Suprapubic skin (tissue), 4 donors: Measurements from ENCODE around the gene CRNKL1.

Source experiments
- CTCF ChIP-seq, 2 donors: fragments of 200-600 bp in 1 of 2; fragments of 450-650 bp in 1 of 2; sonication (generic) in 1 of 2; IDR thresholded peaks; one replicate each; pipeline ENCODE4 v1.5.1; 2016 to 2019; ENCODE audit warnings: antibody characterized with exemption in 2 of 2, mild to moderate bottlenecking in 1 of 2, moderate library complexity in 1 of 2
- EP300 ChIP-seq: sonication (generic); formaldehyde crosslinking; IDR thresholded peaks from one replicate; pipeline ENCODE4 v1.6.1; 2017; ENCODE audit warnings: antibody characterized with exemption
- POLR2A ChIP-seq, 2 donors: fragments of 450-650 bp; IDR thresholded peaks; one replicate each; pipeline ENCODE4 v1.6.1; 2017; ENCODE audit warnings: antibody characterized with exemption in 2 of 2, mild to moderate bottlenecking in 2 of 2, moderate library complexity in 2 of 2
- POLR2AphosphoS5 ChIP-seq, 3 donors: sonication (generic); formaldehyde crosslinking; IDR thresholded peaks; one replicate each; pipeline ENCODE4 v1.6.1; 2017; ENCODE audit warnings: antibody characterized with exemption in 3 of 3

DNA sequence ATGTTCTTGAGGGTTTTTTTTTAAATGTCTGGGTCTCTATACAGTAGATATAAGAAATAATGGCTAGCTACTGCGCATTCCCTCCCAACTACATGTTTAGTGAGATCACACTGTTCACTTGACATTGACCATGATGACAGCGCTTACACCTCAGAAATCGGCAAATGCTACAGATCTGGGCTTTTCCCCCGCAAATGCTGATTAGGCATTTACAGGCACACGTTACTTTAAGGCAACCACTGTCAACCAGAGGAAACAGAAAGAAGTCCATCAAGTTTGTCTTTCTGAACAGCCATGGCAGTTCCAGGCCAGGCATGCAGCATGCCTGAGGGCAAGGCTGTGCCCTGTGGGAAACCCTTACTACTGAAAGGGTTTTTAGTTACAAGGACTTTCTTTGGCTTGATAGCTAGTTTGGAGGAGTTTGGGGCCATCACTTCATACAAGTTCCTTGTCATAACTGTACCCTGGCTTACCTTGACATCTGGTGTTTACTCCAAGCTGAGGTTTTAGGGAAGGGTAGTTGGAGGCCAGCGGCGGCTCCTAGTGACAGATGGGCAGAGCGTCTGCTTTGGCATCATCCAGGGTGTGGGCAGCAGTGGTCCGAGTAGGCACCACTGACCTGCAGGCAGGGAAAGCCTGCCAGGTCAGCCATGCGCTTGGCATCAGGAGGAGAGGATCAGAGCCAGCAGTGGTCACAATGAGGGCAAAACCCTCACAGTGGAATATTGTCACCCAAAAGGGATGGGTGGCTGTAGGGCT, 43.0 kb upstream of the CRNKL1 start:
- TF ChIP-seq CTCF (IDR thresholded peaks at IDR 0.05) (no peak), POLR2A (IDR thresholded peaks at IDR 0.05) (no peak), POLR2AphosphoS5 (IDR thresholded peaks at IDR 0.05) (no peak), EP300 (no peak)
